PC-9 (cell line): ENCODE measurements around the gene RTBDN. TPM values are rescaled to one million over a fixed set of nuclear protein-coding genes. Genes with fewer than 3 reads are reported as not detected.

Experiments used
- BruUV-seq: library from RNA; stranded (reverse); fragments of 400-500 nt; replicated peaks from 2 replicates; lab custom pipeline; 2021; lab: Mats Ljungman, UMichigan
- CTCF ChIA-PET: fragments of 300-600 bp; sonication (Branson Sonifier 250); formaldehyde crosslinking; loops from one replicate; lab custom pipeline; 2022; ENCODE audit warnings: antibody characterized with exemption; lab: Charles Lee
- POLR2A ChIA-PET: fragments of 300-600 bp; sonication (Branson Sonifier 250); formaldehyde crosslinking; loops from one replicate; lab custom pipeline; 2022; ENCODE audit warnings: antibody characterized with exemption; ENCODE audit not compliant: unreplicated experiment; lab: Charles Lee
- DNase-seq, 2 experiments: peaks; one replicate each; pipeline versions ENCODE4 v3.0.0 to v3.0.0-alpha.2; 2015 to 2022; ENCODE audit warnings: mixed read lengths in 1 of 2
- H2AFZ ChIP-seq: fragments of 200-600 bp; sonication (generic); 2 replicates; pipeline ENCODE4 v1.8.1; 2017; ENCODE audit warnings: antibody characterized with exemption
- H3F3A ChIP-seq: fragments of 200-600 bp; sonication (generic); 2 replicates; pipeline ENCODE4 v1.8.1; 2017; ENCODE audit warnings: antibody characterized with exemption, mild to moderate bottlenecking, low read depth; ENCODE audit not compliant: insufficient read depth
- H3K27ac ChIP-seq: fragments of 200-600 bp; sonication (generic); 2 replicates; pipeline ENCODE4 v1.6.1; 2016; ENCODE audit warnings: mixed run types
- H3K27me3 ChIP-seq: fragments of 200-600 bp; sonication (generic); 2 replicates; pipeline ENCODE4 v1.6.1; 2016; ENCODE audit warnings: low read depth, mixed run types; ENCODE audit not compliant: insufficient read depth
- H3K36me3 ChIP-seq: fragments of 200-600 bp; sonication (generic); 2 replicates; pipeline ENCODE4 v1.6.1; 2016; ENCODE audit warnings: low read depth, mixed run types
- H3K4me1 ChIP-seq: fragments of 200-600 bp; sonication (generic); replicated peaks from 2 replicates; pipeline ENCODE4 v1.6.1; 2016; ENCODE audit warnings: mixed run types; ENCODE audit not compliant: insufficient read depth
- H3K4me2 ChIP-seq: fragments of 200-600 bp; sonication (generic); 2 replicates; pipeline ENCODE4 v1.6.1; 2017; ENCODE audit warnings: mixed run types
- H3K4me3 ChIP-seq: fragments of 200-600 bp; sonication (generic); 2 replicates; pipeline ENCODE4 v1.6.1; 2016; ENCODE audit warnings: mixed run types
- H3K79me2 ChIP-seq: fragments of 200-600 bp; sonication (generic); 2 replicates; pipeline ENCODE4 v1.6.1; 2017; ENCODE audit warnings: low read depth, mixed run types
- H3K9me2 ChIP-seq: fragments of 200-600 bp; sonication (generic); 2 replicates; pipeline ENCODE4 v1.8.1; 2017; ENCODE audit warnings: mild to moderate bottlenecking; ENCODE audit not compliant: insufficient read depth
- H3K9me3 ChIP-seq: fragments of 200-600 bp; sonication (generic); 2 replicates; pipeline ENCODE4 v1.8.1; 2016; ENCODE audit warnings: low read depth; ENCODE audit not compliant: insufficient read depth
- H4K20me1 ChIP-seq: fragments of 200-600 bp; sonication (generic); 2 replicates; pipeline ENCODE4 v1.8.1; 2017; ENCODE audit not compliant: insufficient read depth
- EZH2 ChIP-seq: fragments of 200-600 bp; sonication (generic); IDR thresholded peaks from 2 replicates; pipeline ENCODE4 v1.8.0; 2017; ENCODE audit warnings: antibody characterized with exemption, low read depth
- intact Hi-C: fragments of 100-400 bp; cut with micrococcal nuclease; formaldehyde crosslinking; loops from one replicate; pipeline ENCODE4 v1.10.0; 2022; ENCODE audit not compliant: unreplicated experiment
- total RNA-seq: library from RNA; stranded (reverse); gene quantifications from 2 replicates; pipeline ENCODE4 v1.2.3, GENCODE V29; 2021
- TF ChIP-seq, protein P1 (sequence below): fragments of 200-600 bp; sonication (generic); conservative IDR thresholded peaks from 2 replicates; pipeline ENCODE4 v1.6.1; 2017; ENCODE audit warnings: mixed run types, antibody characterized with exemption, mild to moderate bottlenecking, moderate library complexity

Gene RTBDN
- total RNA-seq, 1 experiment from 2014 or later: 1.0 TPM

GRCh38 chr19:12843328-12843727 is 8.9 kb upstream of the RTBDN start:
- H3K27ac ChIP-seq: no peak overlapping the region
- POLR2A ChIA-PET: no interaction called here

DNA sequence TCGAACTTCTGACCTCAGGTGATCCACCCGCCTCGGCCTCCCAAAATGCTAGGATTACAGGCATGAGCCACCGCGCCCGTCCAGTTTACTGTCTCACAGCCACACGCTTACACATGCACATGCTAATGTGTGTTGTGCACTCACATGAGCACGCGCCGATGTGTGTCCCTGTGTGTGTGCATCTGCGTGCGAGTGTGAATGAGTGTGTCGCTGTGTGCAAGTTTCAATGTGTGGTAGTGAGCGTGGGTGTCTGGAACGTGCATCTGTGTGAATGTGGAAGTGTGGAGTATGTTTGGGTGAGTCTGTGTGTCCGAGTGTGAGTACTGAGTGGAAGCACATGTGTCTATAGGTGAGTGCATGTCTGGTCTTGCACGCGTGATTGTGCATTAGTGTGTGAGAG is 8.1 kb upstream of the RTBDN start:
- no peak for DNase-seq
- no peak for TF ChIP-seq EZH2
- TF ChIP-seq, protein P1, sequence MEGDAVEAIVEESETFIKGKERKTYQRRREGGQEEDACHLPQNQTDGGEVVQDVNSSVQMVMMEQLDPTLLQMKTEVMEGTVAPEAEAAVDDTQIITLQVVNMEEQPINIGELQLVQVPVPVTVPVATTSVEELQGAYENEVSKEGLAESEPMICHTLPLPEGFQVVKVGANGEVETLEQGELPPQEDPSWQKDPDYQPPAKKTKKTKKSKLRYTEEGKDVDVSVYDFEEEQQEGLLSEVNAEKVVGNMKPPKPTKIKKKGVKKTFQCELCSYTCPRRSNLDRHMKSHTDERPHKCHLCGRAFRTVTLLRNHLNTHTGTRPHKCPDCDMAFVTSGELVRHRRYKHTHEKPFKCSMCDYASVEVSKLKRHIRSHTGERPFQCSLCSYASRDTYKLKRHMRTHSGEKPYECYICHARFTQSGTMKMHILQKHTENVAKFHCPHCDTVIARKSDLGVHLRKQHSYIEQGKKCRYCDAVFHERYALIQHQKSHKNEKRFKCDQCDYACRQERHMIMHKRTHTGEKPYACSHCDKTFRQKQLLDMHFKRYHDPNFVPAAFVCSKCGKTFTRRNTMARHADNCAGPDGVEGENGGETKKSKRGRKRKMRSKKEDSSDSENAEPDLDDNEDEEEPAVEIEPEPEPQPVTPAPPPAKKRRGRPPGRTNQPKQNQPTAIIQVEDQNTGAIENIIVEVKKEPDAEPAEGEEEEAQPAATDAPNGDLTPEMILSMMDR: no peak
- Histone ChIP-seq H3K36me3 (no peaks in the 10 kb centered on the region), H3K9me2 (no peaks in the 10 kb centered on the region), H3K79me2 (no peaks in the 10 kb centered on the region), H3K27me3 (no peaks in the 10 kb centered on the region), H3K9me3 (no peaks in the 10 kb centered on the region), H4K20me1 (no peaks in the 10 kb centered on the region), H3K4me2 (no peak overlapping the region), H3F3A (peaks cover 38% of the 10 kb centered on the region), H3K4me1 (peaks cover 16% of the 10 kb centered on the region), H2AFZ (no peak overlapping the region), H3K27ac (no peak overlapping the region), H3K4me3 (no peak overlapping the region)
- ChIA-PET POLR2A (no interaction called here), CTCF (interaction anchor here (0.6 kb wide), 1 partner anchor 76 kb away, joined by 4 read pairs; no protein-coding TSS in a partner anchor)
- BruUV-seq: no TSS peak
- intact Hi-C loops: no loop called here

More at GRCh38 chr19:12843328-12843727, 8.9 kb upstream of the RTBDN start:
- peaks cover 10% of the 10 kb centered on the region; the same call in 1 of the 2 replicates for H3K4me1 ChIP-seq
- H3K79me2 ChIP-seq: no peaks in the 10 kb centered on the region
- no peak overlapping the region for H3K4me2 ChIP-seq
- CTCF ChIA-PET: no interaction called here
- H3F3A ChIP-seq: peaks cover 33% of the 10 kb centered on the region
- H3K9me2 ChIP-seq: no peaks in the 10 kb centered on the region
- no peak for TF ChIP-seq EZH2
- TF ChIP-seq, protein P1: no peak
- H4K20me1 ChIP-seq: no peaks in the 10 kb centered on the region
- intact Hi-C loops: no loop called here
- no peaks in the 10 kb centered on the region for H3K9me3 ChIP-seq
- no peak overlapping the region for H3K4me3 ChIP-seq
- no peaks in the 10 kb centered on the region for H3K36me3 ChIP-seq
- DNase-seq: no peak
- H2AFZ ChIP-seq: no peak overlapping the region
- no peaks in the 10 kb centered on the region for H3K27me3 ChIP-seq
- no TSS peak for BruUV-seq

- no TSS peak for BruUV-seq
- H3K9me2 ChIP-seq: no peaks in the 10 kb centered on the region
- CTCF ChIA-PET: no interaction called here
Measured at GRCh38 chr19:12841094-12841493, 6.7 kb upstream of the RTBDN start.

More at GRCh38 chr19:12841094-12841493, 6.7 kb upstream of the RTBDN start:
- peak in 1 of 2 experiments; percentile 49 for DNase-seq
- Histone ChIP-seq H3K27ac (no peak overlapping the region), H2AFZ (peak overlapping the region; percentile 64; the same call in 1 of the 2 replicates), H3F3A (peaks cover 41% of the 10 kb centered on the region), H3K9me3 (no peaks in the 10 kb centered on the region), H3K4me3 (peak overlapping the region; percentile 49; the same call in 1 of the 2 replicates), H3K79me2 (no peaks in the 10 kb centered on the region), H3K4me1 (peaks cover 13% of the 10 kb centered on the region), H3K4me2 (peak overlapping the region; percentile 78), H4K20me1 (no peaks in the 10 kb centered on the region), H3K27me3 (no peaks in the 10 kb centered on the region), H3K36me3 (no peaks in the 10 kb centered on the region)
- POLR2A ChIA-PET: no interaction called here
- TF ChIP-seq EZH2: no peak
- TF ChIP-seq, protein P1: no peak
- intact Hi-C loops: loop anchor here (2.0 kb wide), 1 partner anchor 66 kb away; the partner anchor contains the start of gene HOOK2
